Activated T-cell treated with anti-CD3 and anti-CD28 coated beads for 1 hour (primary cell): ENCODE results near the gene DCTD.
A peak's percentile ranks its signal among the peaks of the same experiment; 100 is the strongest.
"Not testable (repeated sequence)": the region's sequence is repeated elsewhere in the genome, so short reads cannot be mapped to it uniquely, and the experiment has no call there.

Experiments used
- DNase-seq: peaks from one replicate; pipeline ENCODE4 v3.0.0-alpha.2; 2020; ENCODE audit warnings: low read depth

DCTD gene

DNA sequence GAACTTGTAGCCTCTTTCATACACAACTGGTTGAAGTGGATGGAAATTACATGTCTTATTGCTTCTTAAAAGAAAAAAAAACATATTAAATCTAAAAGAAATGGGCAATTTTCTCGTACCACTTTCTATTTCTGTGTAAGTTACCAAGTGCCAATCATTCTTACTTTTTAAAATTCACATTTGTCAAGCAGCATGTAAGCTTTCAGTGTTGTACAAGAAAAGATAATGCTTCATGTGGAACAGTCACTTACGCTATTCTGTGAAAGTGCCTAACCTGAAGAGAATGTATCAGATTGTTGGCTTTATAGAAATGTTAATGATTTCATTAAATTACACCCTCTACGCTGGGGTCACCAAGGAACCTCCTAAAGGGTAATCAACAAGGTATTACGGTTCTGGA lies 4.4 kb upstream of the DCTD start:
- DNase-seq: no peak

GRCh38 chr4:182920676-182921075 lies 3.5 kb upstream of the DCTD start:
- DNase-seq: no peak

GRCh38 chr4:182918791-182919302 lies 1.7 kb upstream of the DCTD start:
- DNase-seq: no peak

DNA sequence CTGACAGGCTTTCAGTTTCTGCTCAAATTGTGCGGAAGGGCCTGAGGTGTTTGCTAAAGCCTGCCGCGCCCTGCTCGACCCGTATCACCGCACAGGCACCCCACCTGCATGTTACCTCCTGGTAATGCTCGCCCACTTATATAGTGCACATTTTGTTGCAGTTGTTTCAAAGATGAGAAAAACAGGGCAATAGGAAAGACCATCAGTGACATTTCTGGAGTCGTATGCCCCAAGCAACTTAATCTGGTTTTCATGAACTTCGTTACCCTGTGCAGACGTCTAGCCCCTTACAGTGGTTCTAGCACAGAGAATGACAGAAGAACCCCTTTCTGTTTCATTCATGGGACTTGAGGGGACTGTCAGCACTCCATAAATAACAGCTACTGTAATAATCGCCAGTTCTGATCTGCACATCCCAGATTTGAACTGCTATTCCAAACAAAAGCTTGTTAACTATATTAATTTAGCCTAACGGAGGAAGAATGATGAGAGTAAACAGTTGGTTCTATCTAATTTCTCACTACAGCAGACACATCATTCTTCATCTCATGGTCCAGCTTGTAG lies 940 bp upstream of the DCTD start:
- no peak for DNase-seq

- DNase-seq: peak; percentile 17
These were observed 554 bp downstream of the DCTD start for GRCh38 chr4:182916483-182917181.

GRCh38 chr4:182914357-182914756 lies 2.8 kb downstream of the DCTD start:
- no peak for DNase-seq

DNA sequence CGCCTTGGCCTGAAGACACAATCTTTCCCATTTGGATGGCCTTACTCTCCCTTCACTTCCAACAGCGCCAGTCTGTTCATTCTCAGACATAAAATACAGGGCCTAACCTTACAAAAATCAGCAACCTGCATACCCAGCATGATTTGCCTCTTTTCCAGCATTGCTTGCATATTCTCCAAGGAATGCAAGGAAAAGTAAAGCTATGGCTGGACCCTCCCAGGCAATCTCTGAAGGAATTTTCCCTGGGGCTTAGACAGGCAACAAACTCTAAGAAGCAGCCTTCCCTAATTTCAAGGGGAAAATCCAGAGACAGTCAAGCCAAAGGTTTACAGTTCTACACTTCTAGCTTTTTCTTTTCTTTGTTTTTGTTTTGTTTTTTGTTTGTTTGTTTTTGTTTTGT lies 3.6 kb downstream of the DCTD start:
- no peak for DNase-seq

DNA sequence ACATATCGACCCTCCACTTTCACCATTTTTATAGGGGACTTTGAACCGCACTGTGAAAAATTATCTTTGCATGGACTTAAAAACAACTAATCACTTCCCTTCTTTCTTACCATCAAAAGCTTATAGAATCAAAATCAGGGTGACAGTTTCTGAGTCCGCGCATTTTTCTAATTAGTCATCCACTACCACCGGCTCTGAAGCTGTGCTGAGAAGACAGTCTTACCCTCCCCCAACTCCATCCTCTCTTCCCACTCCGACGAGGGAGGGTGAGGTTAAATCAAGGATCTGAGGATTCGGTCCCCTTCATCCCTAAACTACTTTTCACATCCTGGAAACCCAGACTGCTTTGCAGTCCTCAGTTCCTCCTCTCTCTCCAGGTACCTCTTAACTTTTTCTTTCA lies 4.2 kb downstream of the DCTD start:
- no peak for DNase-seq

- DNase-seq: no peak
These were observed 9.1 kb downstream of the DCTD start for GRCh38 chr4:182908124-182908523.

DNA sequence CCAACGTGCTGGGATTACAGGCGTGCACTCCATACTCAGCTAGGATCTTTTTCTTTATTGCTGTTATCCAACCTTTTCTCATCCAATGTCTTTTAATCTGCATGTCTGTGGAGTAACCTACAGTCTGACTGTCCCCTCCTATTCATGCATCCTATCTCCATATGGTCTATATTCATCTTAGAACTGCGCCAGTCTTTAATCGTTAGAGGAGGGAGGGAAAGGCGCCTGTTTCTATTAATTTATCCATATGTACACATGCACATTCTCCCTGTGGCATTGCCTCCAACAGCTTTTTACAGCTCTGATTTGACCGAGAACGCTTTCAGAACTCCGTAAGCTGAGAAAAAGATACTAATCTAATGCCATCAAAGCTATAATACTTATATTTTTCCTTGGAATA lies 9.8 kb downstream of the DCTD start:
- DNase-seq: no peak

DNA sequence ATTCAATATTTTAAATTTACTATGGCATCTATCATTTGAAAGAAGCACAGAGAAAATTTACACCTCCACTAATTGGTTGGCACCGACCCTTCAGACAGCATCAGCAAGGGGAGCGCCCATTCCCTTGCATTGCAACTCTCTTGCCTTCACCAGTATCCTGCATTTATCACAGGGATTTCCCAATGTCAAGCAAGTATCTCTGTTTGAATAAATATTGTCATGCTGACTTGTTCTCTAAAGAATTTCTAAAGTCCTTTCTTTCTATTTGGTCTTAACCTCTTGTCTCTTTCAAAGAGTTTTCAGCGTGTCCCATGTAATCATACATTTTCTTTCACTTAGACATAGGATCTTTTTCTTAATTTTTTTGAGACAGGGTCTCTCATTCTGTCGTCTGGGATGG lies 10.4 kb downstream of the DCTD start:
- no peak for DNase-seq

DNA sequence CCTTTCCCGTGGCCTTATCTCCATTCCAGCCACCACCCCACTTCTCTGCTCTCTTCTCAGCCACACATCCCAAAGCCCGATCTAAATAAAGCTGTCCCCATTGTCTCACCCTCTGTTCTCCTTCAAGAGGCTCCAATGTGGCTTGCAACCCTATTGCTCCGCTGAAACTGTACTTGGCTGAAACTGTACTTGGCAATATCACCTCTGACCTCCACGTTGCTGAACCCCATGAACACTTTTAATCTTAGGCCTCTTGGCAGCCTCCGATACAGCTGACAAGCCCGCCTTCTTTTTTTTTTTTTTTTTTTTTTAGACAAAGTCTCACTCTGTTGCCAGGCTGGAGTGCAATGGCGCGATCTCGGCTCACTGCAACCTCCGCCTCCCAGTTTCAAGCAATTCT lies 12.1 kb downstream of the DCTD start:
- DNase-seq: no peak

- no peak for DNase-seq
These were observed 12.9 kb downstream of the DCTD start for GRCh38 chr4:182904211-182904761.

DNA sequence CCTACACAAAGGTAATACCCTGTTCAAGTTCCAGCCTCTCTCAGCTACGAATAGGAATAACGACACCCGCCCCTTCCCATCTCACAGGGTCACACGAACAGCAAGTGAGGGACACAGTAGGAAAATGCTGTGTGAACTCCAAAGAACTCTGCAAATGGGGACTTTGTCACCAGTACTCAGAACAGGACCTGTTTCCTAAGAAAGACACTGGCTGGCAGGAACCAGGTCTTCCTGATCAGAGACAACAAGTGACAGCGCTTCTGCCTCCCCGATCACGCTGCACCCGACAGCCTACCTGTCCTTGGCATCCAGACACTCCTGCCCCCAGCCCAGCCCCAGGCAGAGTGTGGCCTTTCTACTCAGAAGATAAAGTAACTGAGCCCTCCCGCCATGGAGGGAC lies 14.2 kb downstream of the DCTD start:
- DNase-seq: no peak

GRCh38 chr4:182901337-182901736 lies 15.8 kb downstream of the DCTD start:
- DNase-seq: no peak

GRCh38 chr4:182900021-182900420 lies 17.2 kb downstream of the DCTD start:
- DNase-seq: not testable (repeated sequence)

- DNase-seq: no peak
These were observed 18.7 kb downstream of the DCTD start for GRCh38 chr4:182898479-182898799.

GRCh38 chr4:182897601-182898478 lies 19.3 kb downstream of the DCTD start:
- DNase-seq: no peak

DNA sequence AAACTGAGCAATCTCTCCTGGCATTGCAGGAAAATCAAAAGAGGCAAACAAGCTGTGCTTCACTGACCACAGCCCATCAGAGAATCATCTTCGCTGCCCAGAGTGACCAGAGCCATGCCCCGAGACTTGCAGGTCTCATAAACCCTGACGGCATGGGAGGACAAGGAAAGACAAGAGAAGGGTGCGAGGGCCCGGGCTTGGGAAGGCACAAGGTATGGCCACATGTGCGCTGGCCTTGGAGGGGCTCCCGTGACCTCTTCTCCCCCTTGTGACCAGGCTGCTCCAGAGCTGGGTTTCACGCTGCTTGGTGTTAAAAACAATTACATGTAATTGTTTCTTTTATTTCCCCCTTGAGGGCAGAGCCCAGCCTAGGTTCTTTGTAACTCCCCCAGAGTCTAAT lies 20.8 kb downstream of the DCTD start:
- no peak for DNase-seq

- no peak for DNase-seq
These were observed 21.3 kb downstream of the DCTD start for GRCh38 chr4:182895791-182896292.

GRCh38 chr4:182894681-182895275 lies 22.4 kb downstream of the DCTD start:
- DNase-seq: no peak

DNA sequence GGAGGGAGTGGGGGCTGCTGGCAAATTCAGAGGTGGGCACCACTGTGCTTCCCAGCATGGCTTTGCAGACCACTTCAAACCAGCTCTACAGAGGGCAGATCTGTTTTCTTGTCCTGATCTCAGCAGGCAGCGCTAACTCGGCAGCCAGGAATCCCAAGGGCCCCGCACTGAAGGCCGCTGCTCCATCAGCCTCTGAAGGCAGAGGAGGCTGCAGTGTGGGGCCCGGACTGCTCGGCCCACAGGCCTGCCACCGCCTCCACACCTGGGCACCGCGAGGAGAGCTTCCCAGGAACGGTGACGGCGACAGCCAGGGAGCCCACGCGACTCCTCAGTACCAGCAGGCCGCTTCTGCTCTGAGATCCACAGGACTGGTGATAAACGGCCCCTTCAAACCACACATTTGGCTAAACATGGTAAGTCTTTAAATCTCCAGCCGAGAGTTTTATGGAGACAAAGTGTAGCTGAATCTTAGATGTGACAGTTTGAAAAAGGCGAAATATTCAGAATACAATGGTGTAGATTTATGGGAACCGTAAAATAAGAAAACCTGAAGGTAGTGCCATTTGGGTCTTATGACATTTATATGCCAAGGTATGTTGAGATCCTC lies 23.6 kb downstream of the DCTD start:
- DNase-seq: no peak
